HG02943 (cell line): ENCODE measurements around the gene PARD3B.

ENCODE experiments used
- ATAC-seq: cut with Tn5 transposase; IDR thresholded peaks from one replicate; pipeline ENCODE4 v1.9.1; 2021; ENCODE audit warnings: mild to moderate bottlenecking, low read depth, moderate library complexity; ENCODE audit not compliant: unreplicated experiment

PARD3B gene

GRCh38 chr2:204687776-204688175, 142.5 kb downstream of the PARD3B start:
- ATAC-seq, result no peak

- no peak for ATAC-seq
These were observed 146.7 kb downstream of the PARD3B start for GRCh38 chr2:204691911-204692510.

- ATAC-seq, result no peak
These were observed 147.5 kb downstream of the PARD3B start for GRCh38 chr2:204692790-204693189.

- no peak for ATAC-seq
These were observed 148.0 kb downstream of the PARD3B start for GRCh38 chr2:204693262-204693661.

GRCh38 chr2:204695506-204695905, 150.2 kb downstream of the PARD3B start:
- no peak for ATAC-seq

- ATAC-seq, result no peak
These were observed 150.8 kb downstream of the PARD3B start for GRCh38 chr2:204696124-204696523.

GRCh38 chr2:204705243-204705932, 160.1 kb downstream of the PARD3B start:
- ATAC-seq, result no peak

GRCh38 chr2:204706939-204707338, 161.7 kb downstream of the PARD3B start:
- no peak for ATAC-seq

- ATAC-seq, result no peak
These were observed 167.9 kb downstream of the PARD3B start for GRCh38 chr2:204713211-204713610.

- ATAC-seq, result no peak
These were observed 170.1 kb downstream of the PARD3B start for GRCh38 chr2:204715361-204715760.

GRCh38 chr2:204717591-204717990, 172.3 kb downstream of the PARD3B start:
- no peak for ATAC-seq

- ATAC-seq, result no peak
These were observed 173.3 kb downstream of the PARD3B start for GRCh38 chr2:204718607-204719006.

- no peak for ATAC-seq
These were observed 175.6 kb downstream of the PARD3B start for GRCh38 chr2:204720874-204721273.

- ATAC-seq, result no peak
These were observed 176.9 kb downstream of the PARD3B start for GRCh38 chr2:204722207-204722606.

- ATAC-seq, result no peak
These were observed 177.4 kb downstream of the PARD3B start for GRCh38 chr2:204722691-204723090.

GRCh38 chr2:204725693-204726360, 180.6 kb downstream of the PARD3B start:
- ATAC-seq, result no peak

- ATAC-seq, result no peak
These were observed 181.6 kb downstream of the PARD3B start for GRCh38 chr2:204726831-204727230.

- no peak for ATAC-seq
These were observed 182.1 kb downstream of the PARD3B start for GRCh38 chr2:204727368-204727767.

- no peak for ATAC-seq
These were observed 185.3 kb downstream of the PARD3B start for GRCh38 chr2:204730603-204731002.

GRCh38 chr2:204732019-204732418, 186.7 kb downstream of the PARD3B start:
- ATAC-seq, result no peak

- ATAC-seq, result no peak
These were observed 192.0 kb downstream of the PARD3B start for GRCh38 chr2:204737296-204737695.

- no peak for ATAC-seq
These were observed 193.4 kb downstream of the PARD3B start for GRCh38 chr2:204738721-204739120.
